ENCODE results near the gene PODNL1.
"Not testable (repeated sequence)": the region's sequence is repeated elsewhere in the genome, so short reads cannot be mapped to it uniquely, and the experiment has no call there.

Gene PODNL1

GRCh38 chr19:13973479-13973878 is 35.3 kb upstream of the PODNL1 start:
- DNase-seq (ENCODE audit: low read depth in 4 of 4, low spot score in 1 of 4) = not testable (repeated sequence)

GRCh38 chr19:13972368-13973155 is 34.3 kb upstream of the PODNL1 start:
- DNase-seq (ENCODE audit: low read depth in 4 of 4, low spot score in 1 of 4) = no peak

GRCh38 chr19:13971868-13972267 is 33.7 kb upstream of the PODNL1 start:
- DNase-seq (ENCODE audit: low read depth in 4 of 4, low spot score in 1 of 4) = not testable (repeated sequence)

GRCh38 chr19:13969897-13970296 is 31.7 kb upstream of the PODNL1 start:
- no peak for DNase-seq (ENCODE audit: low read depth in 4 of 4, low spot score in 1 of 4)

- DNase-seq (ENCODE audit: low read depth in 4 of 4, low spot score in 1 of 4) = no peak
Observed at GRCh38 chr19:13968999-13969398, 30.8 kb upstream of the PODNL1 start.

- DNase-seq (ENCODE audit: low read depth in 4 of 4, low spot score in 1 of 4) = no peak
Observed at GRCh38 chr19:13968383-13968935, 30.2 kb upstream of the PODNL1 start.

- DNase-seq (ENCODE audit: low read depth in 4 of 4, low spot score in 1 of 4) = not testable (repeated sequence)
Observed at GRCh38 chr19:13967206-13967605, 29.0 kb upstream of the PODNL1 start.

- DNase-seq (ENCODE audit: low read depth in 4 of 4, low spot score in 1 of 4) = no peak
Observed at GRCh38 chr19:13966684-13967128, 28.5 kb upstream of the PODNL1 start.

GRCh38 chr19:13965926-13966683 is 27.9 kb upstream of the PODNL1 start:
- DNase-seq (ENCODE audit: low read depth in 4 of 4, low spot score in 1 of 4) = no peak

- no peak for DNase-seq (ENCODE audit: low read depth in 4 of 4, low spot score in 1 of 4)
Observed at GRCh38 chr19:13965377-13965896, 27.2 kb upstream of the PODNL1 start.

- no peak for DNase-seq (ENCODE audit: low read depth in 4 of 4, low spot score in 1 of 4)
Observed at GRCh38 chr19:13964776-13965175, 26.6 kb upstream of the PODNL1 start.

GRCh38 chr19:13963603-13964105 is 25.4 kb upstream of the PODNL1 start:
- DNase-seq (ENCODE audit: low read depth in 4 of 4, low spot score in 1 of 4) = no peak

- DNase-seq (ENCODE audit: low read depth in 4 of 4, low spot score in 1 of 4) = no peak
Observed at GRCh38 chr19:13962699-13963602, 24.7 kb upstream of the PODNL1 start.

GRCh38 chr19:13961826-13962698 is 23.8 kb upstream of the PODNL1 start:
- no peak for DNase-seq (ENCODE audit: low read depth in 4 of 4, low spot score in 1 of 4)

GRCh38 chr19:13960863-13961784 is 22.9 kb upstream of the PODNL1 start:
- no peak for DNase-seq (ENCODE audit: low read depth in 4 of 4, low spot score in 1 of 4)

GRCh38 chr19:13959962-13960862 is 22.0 kb upstream of the PODNL1 start:
- DNase-seq (ENCODE audit: low read depth in 4 of 4, low spot score in 1 of 4) = no peak

- no peak for DNase-seq (ENCODE audit: low read depth in 4 of 4, low spot score in 1 of 4)
Observed at GRCh38 chr19:13959141-13959961, 21.1 kb upstream of the PODNL1 start.

All from stimulated activated CD4-positive, alpha-beta T cell treated with anti-CD3 and anti-CD28 coated beads, Interleukin-1b, Interleukin-23, amount 100 ng/mL, for 24 hours (primary cell).